HG03378 (cell line): ENCODE results near the gene GPR89A.
"Not testable (repeated sequence)": the region's sequence is repeated elsewhere in the genome, so short reads cannot be mapped to it uniquely, and the experiment has no call there.

Source experiments
- ATAC-seq: cut with Tn5 transposase; IDR thresholded peaks from one replicate; pipeline ENCODE4 v1.9.1; 2021; ENCODE audit warnings: mild to moderate bottlenecking, moderate library complexity; ENCODE audit not compliant: unreplicated experiment

The GPR89A gene

GRCh38 chr1:145716641-145717345, 109.0 kb downstream of the GPR89A start:
- ATAC-seq = no peak

- ATAC-seq = no peak
Measured at GRCh38 chr1:145717833-145718232, 110.0 kb downstream of the GPR89A start.

GRCh38 chr1:145718465-145718864, 110.7 kb downstream of the GPR89A start:
- ATAC-seq = not testable (repeated sequence)

GRCh38 chr1:145719230-145720079, 111.7 kb downstream of the GPR89A start, which contains the start of gene CD160:
CD160 (plus strand) TSS chr1:145719499; CDS start chr1:145728328, 8,829 bp downstream.
- ATAC-seq = no peak
